Osteoblast (primary cell): ENCODE data around the gene TAF5L. TPM values are rescaled to one million over a fixed set of nuclear protein-coding genes. Genes with fewer than 3 reads are reported as not detected.
"Not testable (repeated sequence)": the region's sequence is repeated elsewhere in the genome, so short reads cannot be mapped to it uniquely, and the experiment has no call there.

Source experiments
- DNase-seq: peaks from one replicate; pipeline ENCODE4 v3.0.0; 2011; ENCODE audit warnings: low spot score, mixed read lengths; ENCODE audit not compliant: insufficient read length; ENCODE audit errors: missing footprints
- H2AFZ ChIP-seq: 2 replicates; pipeline ENCODE4 v1.6.0; 2011; ENCODE audit warnings: mild to moderate bottlenecking, low read length
- H3K27ac ChIP-seq: 2 replicates; pipeline ENCODE4 v1.5.1; 2011; ENCODE audit warnings: mild to moderate bottlenecking, low read depth, low read length, moderate library complexity
- H3K27me3 ChIP-seq: 2 replicates; pipeline ENCODE4 v1.6.0; 2012; ENCODE audit warnings: mild to moderate bottlenecking, control low read depth, inconsistent platforms, low read length, moderate library complexity; ENCODE audit not compliant: insufficient read depth
- H3K36me3 ChIP-seq: 2 replicates; pipeline ENCODE4 v1.5.1; 2011; ENCODE audit warnings: mild to moderate bottlenecking, low read length, control low read depth, moderate library complexity; ENCODE audit not compliant: insufficient read depth
- H3K4me1 ChIP-seq: 2 replicates; pipeline ENCODE4 v1.5.1; 2011; ENCODE audit warnings: mild to moderate bottlenecking, low read length, control low read depth, moderate library complexity; ENCODE audit not compliant: insufficient read depth
- H3K4me2 ChIP-seq: 2 replicates; pipeline ENCODE4 v1.6.0; 2011; ENCODE audit warnings: mild to moderate bottlenecking, low read length; ENCODE audit not compliant: insufficient read depth
- H3K4me3 ChIP-seq: fragments of 200-600 bp; sonication (generic); 3 replicates; pipeline ENCODE4 v1.5.1; 2012; ENCODE audit warnings: mild to moderate bottlenecking, low read length, inconsistent platforms; ENCODE audit not compliant: insufficient read depth
- H3K79me2 ChIP-seq: 2 replicates; pipeline ENCODE4 v1.6.0; 2012; ENCODE audit warnings: mild to moderate bottlenecking, low read length, control low read depth, inconsistent platforms; ENCODE audit not compliant: insufficient read depth
- H3K9me3 ChIP-seq: 2 replicates; pipeline ENCODE4 v1.5.1; 2011; ENCODE audit warnings: low read depth, low read length, control low read depth
- H4K20me1 ChIP-seq: 2 replicates; pipeline ENCODE4 v1.6.0; 2012; ENCODE audit warnings: mild to moderate bottlenecking, low read length, control low read depth; ENCODE audit not compliant: insufficient read depth
- total RNA-seq: library from RNA; depleted of rRNA; stranded (reverse); fragments of >200 nt; gene quantifications from 2 replicates; pipeline ENCODE4 v1.2.3, GENCODE V29; 2012
- TF ChIP-seq, protein P1 (sequence below): IDR thresholded peaks from 2 replicates; pipeline ENCODE4 v1.5.1; 2011; ENCODE audit warnings: mild to moderate bottlenecking, low read depth, low read length, moderate library complexity; ENCODE audit errors: extremely low read depth

The TAF5L gene
- total RNA-seq, 1 donor: 13.4 TPM

- no peak for DNase-seq
- Histone ChIP-seq H3K79me2 (peaks cover 18% of the 10 kb centered on the region), H3K4me2 (no peak overlapping the region), H4K20me1 (peaks cover 9% of the 10 kb centered on the region), H3K27ac (no peak overlapping the region), H2AFZ (no peak overlapping the region), H3K4me1 (peaks cover 9% of the 10 kb centered on the region), H3K9me3 (no peaks in the 10 kb centered on the region), H3K36me3 (no peaks in the 10 kb centered on the region), H3K4me3 (no peak overlapping the region), H3K27me3 (no peaks in the 10 kb centered on the region)
- TF ChIP-seq, protein P1, sequence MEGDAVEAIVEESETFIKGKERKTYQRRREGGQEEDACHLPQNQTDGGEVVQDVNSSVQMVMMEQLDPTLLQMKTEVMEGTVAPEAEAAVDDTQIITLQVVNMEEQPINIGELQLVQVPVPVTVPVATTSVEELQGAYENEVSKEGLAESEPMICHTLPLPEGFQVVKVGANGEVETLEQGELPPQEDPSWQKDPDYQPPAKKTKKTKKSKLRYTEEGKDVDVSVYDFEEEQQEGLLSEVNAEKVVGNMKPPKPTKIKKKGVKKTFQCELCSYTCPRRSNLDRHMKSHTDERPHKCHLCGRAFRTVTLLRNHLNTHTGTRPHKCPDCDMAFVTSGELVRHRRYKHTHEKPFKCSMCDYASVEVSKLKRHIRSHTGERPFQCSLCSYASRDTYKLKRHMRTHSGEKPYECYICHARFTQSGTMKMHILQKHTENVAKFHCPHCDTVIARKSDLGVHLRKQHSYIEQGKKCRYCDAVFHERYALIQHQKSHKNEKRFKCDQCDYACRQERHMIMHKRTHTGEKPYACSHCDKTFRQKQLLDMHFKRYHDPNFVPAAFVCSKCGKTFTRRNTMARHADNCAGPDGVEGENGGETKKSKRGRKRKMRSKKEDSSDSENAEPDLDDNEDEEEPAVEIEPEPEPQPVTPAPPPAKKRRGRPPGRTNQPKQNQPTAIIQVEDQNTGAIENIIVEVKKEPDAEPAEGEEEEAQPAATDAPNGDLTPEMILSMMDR: no peak
Observed at GRCh38 chr1:229561141-229561540, 64.8 kb downstream of the TAF5L start.

- H3K27me3 ChIP-seq, H3K4me3 ChIP-seq, H3K27ac ChIP-seq, H3K36me3 ChIP-seq, H3K4me2 ChIP-seq, H3K4me1 ChIP-seq, DNase-seq, H2AFZ ChIP-seq, H3K9me3 ChIP-seq: not testable (repeated sequence)
- Histone ChIP-seq H3K79me2 (peaks cover 27% of the 10 kb centered on the region), H4K20me1 (peaks cover 12% of the 10 kb centered on the region)
Observed at GRCh38 chr1:229560124-229560523, 65.8 kb downstream of the TAF5L start.

- H3K27me3 ChIP-seq, H3K4me1 ChIP-seq, H3K9me3 ChIP-seq, DNase-seq, H3K36me3 ChIP-seq: not testable (repeated sequence)
- H2AFZ ChIP-seq: peak overlapping the region; percentile 98
- H3K27ac ChIP-seq: peak overlapping the region; percentile 51
- peaks cover 16% of the 10 kb centered on the region for H4K20me1 ChIP-seq
- H3K4me2 ChIP-seq: peak overlapping the region; percentile 93
- peak overlapping the region; percentile 90 for H3K4me3 ChIP-seq
- H3K79me2 ChIP-seq: peaks cover 34% of the 10 kb centered on the region
Observed at GRCh38 chr1:229559336-229559801, 66.6 kb downstream of the TAF5L start.

DNA sequence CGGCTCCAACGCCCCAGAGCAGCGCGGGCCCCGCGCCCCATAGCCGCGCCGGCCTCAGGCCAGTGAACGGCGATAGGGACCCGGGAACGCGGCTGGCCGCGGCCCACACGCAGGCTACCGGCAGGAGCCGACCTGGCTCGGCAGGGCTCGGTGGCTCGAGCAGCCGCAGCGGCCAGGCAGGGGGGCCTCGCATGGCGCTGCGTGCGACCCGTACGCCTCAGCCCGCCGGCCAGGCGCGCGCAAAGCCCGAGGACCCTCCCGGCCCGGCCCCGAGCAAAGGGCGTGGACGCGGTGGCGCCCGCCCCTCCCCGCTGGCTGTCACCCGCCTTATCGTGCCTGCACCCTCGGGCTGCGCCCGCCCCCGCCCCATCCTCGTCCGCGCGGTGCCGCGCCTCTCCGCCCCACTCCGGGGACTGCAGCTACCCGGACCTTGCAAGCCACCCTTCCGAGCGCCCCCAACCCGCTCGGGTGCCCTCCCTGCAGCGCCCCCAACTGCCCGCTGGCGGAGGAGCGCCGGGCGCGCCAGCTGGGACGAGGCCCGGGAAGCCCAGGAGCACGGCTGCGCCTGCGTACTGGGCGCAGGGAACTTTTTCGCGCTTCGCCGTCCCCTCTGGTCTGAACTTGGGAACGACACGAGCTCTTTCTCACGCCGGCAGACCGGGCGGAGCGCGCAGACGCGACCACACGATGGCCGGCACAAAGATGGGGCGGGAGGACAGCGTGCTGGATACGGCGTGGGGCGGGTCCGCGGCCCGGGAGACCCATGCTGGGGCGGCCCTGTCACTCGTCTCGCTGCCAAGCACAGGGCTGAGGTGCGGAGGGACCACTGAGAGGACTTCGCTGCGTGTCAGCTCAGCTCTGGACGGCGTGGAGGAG, 67.2 kb downstream of the TAF5L start, which contains the start of gene ABCB10:
Gene ABCB10, minus strand, starts transcription at position 248 of the 876 bp plus-strand sequence. Its CDS starts 55 bp downstream, at position 193.
- peak within 1 kb of the TSS; percentile 93 for H3K4me2 ChIP-seq
- H3K27me3 ChIP-seq: no peaks in the 10 kb centered on the region
- H3K36me3 ChIP-seq: no peaks in the 10 kb centered on the region
- TF ChIP-seq, protein P1: peak; percentile 69
- peak within 1 kb of the TSS; percentile 51 for H3K27ac ChIP-seq
- no peaks in the 10 kb centered on the region for H3K9me3 ChIP-seq
- peaks cover 9% of the 10 kb centered on the region for H3K4me1 ChIP-seq
- peak; percentile 100 for DNase-seq
- peaks cover 40% of the 10 kb centered on the region for H3K79me2 ChIP-seq
- H2AFZ ChIP-seq: peak within 1 kb of the TSS; percentile 98
- H3K4me3 ChIP-seq: peak within 1 kb of the TSS; percentile 90
- peaks cover 20% of the 10 kb centered on the region for H4K20me1 ChIP-seq
